Lung microvascular endothelial cell (primary cell): Measurements from ENCODE around the gene CC2D2B. TPM values are rescaled to one million over a fixed set of nuclear protein-coding genes. Genes with fewer than 3 reads are reported as not detected.
"Not testable (repeated sequence)": the region's sequence is repeated elsewhere in the genome, so short reads cannot be mapped to it uniquely, and the experiment has no call there.

Experiments used
- DNase-seq, 2 donors: peaks; one replicate each; pipeline versions ENCODE4 v3.0.0 to v3.0.0-alpha.2; 2010; ENCODE audit warnings: low read depth in 2 of 2
- total RNA-seq: library from RNA; depleted of rRNA; stranded (reverse); fragments of >200 nt; gene quantifications from 2 replicates; pipeline ENCODE4 v1.2.1, GENCODE V29; 2014

The CC2D2B gene
- total RNA-seq, 1 donor from 2014 or later: not detected

DNA sequence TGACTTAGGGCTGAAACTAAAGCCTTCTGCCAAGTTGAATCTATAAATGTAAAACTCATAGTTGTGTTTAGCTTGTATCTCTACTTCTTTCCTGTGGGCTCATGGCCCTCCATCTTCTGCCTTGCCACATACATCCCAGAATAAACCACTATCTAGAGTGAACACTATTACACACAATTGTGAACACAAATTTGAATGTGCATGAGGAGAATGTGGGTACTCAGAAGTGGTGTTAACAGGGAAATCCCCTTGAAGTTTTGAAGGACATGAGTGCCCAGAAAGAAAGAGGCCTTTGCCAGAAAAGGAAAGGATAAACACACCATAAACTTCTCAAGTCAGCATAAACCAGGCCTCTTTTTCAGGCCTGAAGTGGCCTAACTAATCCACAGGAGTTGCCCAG, 115.4 kb downstream of the CC2D2B start:
- no peak for DNase-seq

DNA sequence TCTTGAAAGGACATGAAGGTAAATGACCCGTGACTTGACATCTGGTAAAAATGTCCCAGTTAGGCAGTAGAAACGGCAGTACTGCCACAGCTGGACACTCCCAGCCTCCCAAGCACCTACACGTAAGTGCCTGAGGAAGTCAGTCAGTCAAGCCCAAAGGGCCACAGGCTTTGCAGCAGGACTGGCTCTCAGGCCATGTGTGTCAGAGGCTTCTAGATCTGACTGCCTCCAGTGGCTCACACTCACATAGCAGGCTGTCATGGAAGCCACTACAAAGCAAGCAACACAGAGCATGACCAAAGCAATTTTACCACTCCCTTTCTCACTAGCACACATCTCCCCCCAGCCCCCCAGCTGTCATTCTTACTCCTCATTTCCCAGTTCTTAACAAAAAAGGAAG, 117.8 kb downstream of the CC2D2B start:
- peak in 1 of 2 donors; percentile 42 for DNase-seq

DNA sequence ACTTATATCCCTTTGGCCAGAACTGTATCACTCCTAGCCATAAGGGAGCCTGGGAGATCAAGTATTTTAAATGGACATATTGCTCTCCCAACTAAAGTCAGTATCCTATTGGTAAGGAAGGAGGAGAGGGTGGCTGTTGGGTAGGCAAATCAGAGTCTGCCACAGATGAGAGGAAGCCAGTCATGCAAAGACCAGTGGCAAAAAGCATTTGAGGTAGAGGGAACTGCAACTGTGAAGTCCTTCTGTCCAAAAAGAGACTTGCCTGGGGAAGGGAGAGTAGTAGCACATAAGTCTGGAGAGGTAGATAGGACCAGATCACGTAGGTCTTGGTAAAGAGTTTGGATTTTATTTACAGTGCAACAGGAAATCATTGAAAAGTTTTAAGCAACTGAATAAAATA, 126.8 kb downstream of the CC2D2B start:
- no peak for DNase-seq

DNA sequence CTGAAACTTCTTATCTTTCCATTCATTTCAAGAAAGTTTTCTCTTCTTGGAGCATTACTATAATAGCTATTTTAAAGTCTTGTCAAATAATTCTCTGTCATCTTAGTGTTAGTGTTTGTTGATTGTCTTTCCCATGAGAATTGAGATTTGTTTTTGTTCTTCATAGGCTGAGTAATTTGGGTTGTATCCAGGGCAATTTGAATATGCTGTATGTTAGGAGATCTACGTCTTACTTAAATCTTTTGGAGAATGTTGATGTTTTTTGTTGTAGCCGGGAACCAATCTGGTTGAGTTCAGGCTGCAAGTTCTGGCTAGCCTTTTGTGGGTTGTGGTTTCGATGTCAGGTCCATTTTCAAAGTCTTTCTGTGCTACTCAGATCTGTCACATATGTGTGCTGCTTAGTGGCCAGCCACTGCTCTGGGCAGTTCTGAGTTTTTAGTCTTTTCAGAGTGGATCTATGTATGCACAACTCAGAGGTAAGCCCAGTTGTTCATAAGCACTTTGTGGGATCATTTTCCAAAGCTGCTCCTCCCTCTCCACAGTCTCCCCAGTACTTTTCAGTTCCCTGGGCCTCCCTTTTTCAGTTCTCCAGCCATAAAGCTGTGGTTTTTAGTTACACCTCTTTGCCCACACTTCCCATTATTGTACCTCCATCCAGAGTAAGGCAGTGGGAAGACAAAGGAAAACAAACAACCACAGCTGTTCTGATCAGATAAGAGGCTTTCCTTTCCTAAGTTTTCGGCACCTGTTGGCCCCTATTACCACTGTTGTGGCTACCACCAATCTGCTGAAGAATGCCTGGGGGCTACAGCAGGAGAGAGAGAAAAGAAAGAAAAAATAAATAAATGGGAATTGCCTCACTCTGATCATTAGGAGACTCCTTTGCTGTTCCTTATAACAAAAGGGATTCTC, 131.0 kb downstream of the CC2D2B start:
- DNase-seq: peak; percentile 28 to 81

DNA sequence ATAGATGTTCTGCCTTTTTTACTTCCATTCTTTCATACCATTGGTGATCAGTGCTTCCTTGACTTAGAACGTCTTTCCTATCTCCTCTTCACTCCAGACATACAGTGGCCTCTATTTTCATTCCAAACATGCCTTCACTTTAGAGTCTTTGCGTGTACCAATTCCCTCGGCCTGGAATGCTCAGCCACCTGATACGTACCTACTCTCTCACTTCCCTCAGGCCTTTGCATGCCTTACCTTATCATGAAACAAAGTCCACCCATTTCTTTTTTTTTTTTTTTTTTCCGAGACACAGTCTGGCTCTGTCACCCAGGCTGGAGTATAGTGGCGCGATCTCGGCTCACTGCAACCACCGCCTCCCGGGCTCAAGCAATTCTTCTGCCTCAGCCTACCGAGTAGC, 133.4 kb downstream of the CC2D2B start:
- DNase-seq: no peak

DNA sequence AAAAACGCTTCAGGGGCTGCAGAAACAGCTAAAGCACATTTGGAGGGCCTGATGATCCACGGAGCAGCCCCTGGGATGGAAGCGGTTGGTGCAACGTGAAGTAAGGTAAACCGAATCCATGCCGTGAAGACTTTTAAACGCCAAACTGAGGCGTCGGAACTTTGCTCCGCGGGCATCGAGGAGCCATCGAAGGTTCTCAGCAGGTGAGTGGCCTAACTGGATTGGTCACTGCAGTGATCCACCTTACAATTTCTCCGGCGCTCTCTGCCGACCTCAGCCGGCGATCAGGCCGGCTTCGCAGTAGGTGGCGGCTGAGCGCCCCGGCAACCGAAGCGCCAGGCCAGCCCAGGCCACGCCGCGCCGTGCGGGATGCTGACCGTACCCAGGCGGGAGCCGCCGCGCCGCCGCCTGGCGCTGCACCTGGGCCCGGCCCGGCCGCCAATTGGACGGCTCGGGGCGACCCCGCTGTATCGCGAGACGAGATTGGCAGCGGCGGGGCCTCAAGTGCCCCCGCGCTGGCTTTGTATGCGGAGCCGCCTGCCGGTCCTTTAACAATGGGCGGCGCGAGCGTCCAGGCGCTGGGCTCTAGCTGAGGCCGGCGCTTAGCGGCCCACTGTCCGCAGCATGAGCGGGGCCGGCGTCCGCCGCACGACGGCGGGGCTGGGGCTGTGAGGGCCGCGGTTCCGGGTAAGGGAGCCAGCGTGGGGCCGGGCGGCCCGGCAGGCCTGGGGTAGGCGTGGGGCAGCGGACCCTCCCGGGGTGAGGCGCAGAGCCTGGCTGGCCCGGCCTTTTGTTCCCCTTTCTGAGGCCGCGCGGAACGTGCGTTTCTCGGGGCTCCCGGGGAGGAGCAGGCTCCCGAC, 135.5 kb downstream of the CC2D2B start, which contains the start of gene CCNJ:
CCNJ (plus strand) TSS at position 551 of the 860 bp plus-strand sequence. CDS start 811 bp downstream, outside the sequence.
- peak; percentile 93 to 96 for DNase-seq

DNA sequence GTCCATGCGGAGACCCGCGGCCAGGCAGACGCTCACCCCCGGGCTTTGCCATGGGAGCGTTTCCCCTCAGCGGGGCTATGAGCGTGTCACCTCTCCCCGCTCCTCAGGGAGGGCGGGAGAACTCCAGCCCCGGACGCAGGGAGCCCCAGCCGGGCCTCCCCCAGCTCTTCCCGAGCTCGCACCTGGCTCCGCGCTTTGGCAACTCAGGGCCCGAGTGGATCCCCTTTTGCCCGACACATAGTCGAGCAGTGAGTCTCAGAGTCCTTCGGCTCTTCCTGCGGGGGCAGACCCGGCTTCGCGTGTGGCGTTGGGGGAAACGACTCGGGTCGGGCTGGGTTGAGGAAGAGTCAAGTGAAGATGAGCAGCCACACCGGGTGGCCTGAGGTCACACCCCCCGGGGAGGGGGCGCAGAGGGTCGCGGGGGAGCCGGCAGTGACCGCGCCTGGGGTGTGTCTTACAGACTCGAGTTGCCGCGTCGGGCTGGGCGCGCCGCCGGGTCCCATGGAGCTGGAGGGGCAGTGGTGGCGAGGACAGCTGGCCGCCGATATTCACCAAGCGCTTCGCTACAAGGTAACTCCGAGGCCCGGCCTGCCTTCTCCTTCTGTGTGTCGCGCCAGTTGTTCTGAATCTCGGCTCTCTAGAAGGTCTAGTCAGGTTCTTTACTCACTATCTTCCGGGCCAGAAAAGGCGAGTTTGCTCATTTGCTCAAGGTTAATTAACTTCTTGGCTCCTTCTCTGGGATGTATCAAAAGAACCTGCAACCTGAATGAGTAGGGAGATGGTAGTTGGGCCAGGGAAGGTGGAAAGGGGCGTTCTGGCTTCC, 136.3 kb downstream of the CC2D2B start:
- peak; percentile 53 to 64 for DNase-seq

DNA sequence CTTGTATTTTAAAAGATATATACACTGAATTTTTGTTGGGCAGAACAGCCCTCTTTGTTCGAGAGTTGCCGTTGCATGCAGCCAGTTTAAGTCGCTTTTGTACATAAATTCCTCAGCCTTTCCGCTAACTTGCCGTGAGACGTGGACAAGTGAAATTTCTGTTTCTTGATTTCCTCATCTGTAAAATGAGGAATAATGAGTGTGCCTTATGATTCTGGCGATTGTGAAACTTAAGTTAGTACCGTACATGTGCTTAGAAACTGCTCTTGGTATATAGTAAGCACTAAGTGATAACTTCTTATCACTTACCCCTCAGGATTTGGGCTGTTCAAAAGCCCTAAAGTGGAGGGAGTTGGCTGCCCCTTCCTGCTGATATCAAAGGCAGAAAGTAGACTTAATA, 137.0 kb downstream of the CC2D2B start:
- peak; percentile 18 to 45 for DNase-seq

DNA sequence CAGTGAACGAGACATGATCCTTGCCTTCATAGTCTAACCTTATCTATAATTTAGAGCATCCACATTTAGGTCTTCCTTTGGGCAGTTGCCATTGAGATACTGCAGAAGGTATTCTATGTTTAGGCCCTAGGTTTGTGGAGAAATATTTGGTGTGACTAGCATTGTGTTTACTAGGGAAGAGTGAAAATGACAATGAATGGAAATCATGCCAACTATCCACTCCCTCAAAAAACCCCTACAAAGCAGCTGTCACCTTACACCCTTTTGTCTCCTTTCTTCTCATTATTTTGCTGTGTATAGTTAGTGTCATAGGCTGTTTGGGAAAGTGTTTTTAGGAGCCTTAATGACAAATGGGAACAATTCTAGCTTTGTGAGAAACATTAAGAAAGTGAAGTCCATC, 138.8 kb downstream of the CC2D2B start:
- peak in 1 of 2 donors; percentile 60 for DNase-seq

DNA sequence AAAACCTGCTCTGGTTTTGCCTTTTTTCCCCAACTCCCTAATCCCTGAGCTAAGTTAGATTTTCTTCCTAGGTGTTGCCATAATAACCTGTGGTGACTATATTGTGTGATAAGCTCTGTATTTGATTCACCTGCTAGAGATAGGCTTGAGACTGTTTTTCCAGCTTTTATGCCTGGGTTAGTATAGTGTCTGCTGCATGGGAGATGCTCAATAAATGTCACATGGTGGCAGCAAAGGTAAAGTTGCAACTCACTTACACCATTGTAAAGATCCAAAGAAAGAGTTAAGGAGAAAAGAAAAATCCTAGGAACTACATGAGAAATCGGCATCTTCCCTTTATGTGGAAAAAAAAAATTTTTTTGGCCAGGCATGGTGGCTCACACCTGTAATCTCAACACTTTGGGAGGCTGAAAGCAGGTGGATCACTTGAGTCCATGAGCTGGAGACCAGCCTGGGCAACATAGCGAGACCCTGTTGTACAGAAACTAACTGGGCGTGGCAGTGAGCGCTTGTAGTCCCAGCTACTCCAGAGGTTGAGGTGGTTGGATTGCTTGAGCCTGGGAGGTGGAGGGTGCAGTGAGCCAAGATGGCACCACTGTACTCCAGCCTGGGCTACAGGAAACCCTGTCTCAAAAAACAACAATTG, 139.4 kb downstream of the CC2D2B start:
- peak in 1 of 2 donors; percentile 55 for DNase-seq

DNA sequence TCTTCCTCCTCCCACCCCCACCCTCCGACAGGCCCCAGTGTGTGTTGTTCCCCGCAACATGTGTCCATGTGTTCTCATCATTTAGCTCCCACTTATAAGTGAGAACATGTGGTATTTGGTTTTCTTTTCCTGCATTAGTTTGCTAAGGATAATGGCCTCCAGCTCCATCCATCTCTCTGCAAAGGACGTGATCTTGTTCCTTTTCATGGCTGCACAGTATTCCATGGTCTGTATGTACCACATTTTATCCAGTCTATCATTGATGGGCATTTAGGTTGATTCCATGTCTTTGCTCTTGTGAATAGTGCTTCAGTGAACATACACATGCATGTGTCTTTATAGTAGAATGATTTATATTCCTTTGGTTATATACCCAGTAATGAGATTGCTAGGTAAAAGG, 140.2 kb downstream of the CC2D2B start:
- not testable (repeated sequence) for DNase-seq

DNA sequence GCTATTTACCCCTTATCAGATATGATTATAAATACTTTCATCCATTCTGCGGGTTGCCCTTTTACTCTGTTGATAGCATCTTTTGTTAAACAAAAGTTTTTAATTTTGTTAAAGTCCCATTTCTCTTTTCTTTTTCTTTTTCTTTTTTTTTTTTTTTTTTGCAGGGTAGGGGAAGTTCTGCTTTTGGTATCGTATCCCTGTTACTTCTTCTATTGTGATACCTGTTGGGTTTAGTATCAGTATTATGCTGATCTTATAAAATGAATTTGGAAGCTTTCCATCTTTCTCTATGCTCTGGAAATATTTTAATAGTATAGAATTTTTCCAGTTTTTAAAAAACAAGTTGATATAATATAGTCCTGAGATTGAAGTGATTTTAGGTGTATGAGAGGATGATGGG, 141.6 kb downstream of the CC2D2B start:
- DNase-seq: no peak

DNA sequence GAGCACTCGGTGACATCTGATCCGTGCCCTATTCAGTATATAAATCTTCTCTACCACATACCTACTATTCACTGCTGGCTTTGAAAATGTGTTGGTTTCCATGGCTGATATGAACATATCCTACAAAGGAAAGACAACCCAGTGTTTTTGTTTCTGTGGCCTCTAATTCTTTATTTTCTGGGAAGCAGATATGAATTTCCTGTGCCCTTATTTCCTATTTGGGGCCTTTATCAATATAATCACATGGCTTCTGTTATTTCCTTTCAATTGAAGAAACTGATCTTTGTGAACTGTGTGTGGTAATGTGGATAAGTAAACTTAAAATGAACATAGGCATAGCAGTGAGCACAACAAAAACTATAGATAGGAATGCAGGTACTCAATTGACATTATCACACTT, 146.2 kb downstream of the CC2D2B start:
- DNase-seq: peak; percentile 58 to 94

DNA sequence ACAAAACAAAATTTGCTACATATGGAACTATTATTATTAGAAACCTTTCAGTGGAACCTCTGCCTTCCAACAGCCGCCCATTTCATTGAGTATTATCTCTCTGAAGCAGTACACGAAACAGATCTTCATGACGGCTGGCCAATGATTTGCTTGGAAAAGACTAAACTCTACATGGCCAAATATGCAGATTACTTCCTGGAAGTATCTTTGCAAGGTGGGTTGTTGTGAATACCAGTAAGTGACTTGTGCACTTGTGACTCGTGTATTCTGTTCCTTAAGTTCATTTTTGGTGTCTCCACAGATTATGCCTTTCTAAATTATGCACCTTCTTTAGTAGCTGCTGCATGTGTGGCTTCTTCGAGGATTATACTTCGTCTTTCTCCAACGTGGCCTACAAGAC, 149.0 kb downstream of the CC2D2B start:
- DNase-seq: no peak

DNA sequence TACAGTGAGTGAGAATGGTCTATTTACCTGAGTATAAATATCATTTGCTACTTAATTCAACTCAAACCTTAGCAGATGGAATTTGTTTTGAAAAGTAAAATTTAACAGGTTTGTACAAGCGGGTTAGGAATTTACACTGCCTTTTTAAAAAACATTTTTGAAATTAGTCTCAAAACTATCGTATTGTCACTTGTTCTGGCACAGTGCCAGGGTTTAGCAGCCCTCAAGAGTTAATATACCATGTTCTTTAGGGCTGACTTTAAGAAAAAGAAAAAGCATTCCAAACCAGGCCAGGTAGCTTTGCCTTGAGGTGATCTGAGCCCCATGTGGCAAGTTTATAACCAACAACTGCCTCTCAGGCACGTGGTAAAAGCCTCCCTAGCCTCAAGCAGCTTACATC, 153.5 kb downstream of the CC2D2B start:
- no peak for DNase-seq

DNA sequence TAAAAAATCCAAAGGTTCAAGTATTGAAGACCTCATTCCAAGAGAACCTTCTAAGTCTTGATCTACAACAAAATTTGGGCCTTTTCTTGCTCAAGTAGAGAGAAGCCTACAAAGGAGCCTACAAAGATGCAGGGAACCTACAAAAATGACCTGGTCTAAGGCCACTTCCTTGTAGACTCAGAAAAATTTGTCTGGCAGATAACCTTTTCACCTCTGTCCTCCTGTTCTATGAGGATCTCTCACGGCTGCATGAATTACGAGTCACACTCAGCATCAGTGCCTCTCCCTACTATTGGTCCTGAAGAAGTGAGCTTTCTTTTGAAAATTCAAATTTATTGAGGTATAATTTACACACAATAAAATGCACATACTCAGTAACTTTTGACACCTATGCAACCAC, 164.9 kb downstream of the CC2D2B start:
- DNase-seq: peak; percentile 14 to 22

DNA sequence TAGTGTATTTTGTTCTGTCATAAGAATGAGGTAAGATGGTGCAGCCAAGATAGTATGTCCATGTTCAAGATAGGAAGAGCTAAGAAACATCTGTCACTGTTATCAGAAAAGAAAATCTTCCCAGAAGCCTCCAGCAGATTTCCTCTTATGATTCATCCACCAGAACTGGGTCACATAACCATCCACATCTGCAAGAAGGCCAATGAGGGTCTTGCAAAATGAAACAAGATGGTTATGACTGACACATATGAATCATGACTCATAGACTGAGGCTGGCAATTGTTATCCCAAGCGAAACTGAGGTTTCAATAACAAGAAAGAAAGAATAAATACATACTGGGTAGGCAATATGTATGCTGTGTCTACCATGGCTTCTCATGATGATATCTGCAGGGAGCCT, 165.9 kb downstream of the CC2D2B start:
- peak in 1 of 2 donors; percentile 86 for DNase-seq

DNA sequence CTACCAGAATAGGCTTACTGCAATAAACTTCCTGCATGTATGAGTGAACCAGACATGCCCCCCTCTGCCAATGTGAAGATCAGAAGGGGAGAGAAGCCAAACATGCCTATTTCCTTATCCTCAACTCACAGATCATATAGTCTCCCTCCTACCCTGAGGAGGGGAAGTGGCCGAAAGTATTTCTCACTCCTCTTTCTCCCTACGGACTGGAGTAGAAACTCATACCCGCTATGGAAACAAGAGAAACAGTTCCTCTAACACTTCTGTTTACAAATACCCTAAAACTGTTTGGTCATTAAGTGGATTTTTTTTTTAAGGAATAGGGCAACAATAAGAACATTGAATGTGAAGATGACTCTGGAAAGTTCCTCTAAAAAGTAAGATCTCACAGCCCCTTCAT, 167.0 kb downstream of the CC2D2B start:
- DNase-seq: no peak

DNA sequence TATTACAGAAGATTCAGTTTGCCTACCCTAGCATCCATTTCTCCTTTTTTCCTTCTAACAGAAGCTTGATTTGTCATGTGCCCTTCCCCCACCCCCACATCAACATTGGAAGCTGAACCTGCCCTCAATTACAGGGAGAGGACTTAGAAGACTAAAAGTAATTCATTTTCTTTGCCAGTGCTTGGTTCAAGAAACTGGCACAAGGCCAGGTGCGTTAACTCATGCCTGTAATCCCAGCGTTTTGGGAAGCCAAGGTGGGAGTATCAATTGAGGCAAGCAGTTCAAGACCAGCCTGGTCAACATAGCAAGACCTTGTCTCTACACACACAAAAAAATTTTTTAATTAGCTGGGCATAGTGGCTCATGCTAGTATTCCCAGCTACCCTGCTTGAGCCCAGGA, 168.2 kb downstream of the CC2D2B start:
- no peak for DNase-seq

DNA sequence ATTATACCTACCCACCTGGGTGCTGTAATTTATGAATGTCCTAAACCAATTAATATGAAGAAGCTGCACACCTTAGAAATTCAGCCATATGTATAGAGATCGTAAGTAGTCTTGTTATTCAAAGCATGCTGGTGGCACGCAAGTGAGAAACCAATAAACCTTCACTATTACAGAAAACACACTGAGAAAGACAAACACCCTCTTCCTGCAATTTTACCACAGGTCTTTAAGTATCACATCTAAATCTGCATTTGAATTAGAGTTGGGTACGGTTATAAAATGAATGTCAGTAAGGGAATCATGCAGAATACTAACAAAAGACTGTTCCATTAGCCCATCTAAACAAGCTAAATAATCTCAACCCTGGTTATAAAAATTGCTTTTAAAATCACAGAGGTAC, 169.4 kb downstream of the CC2D2B start:
- no peak for DNase-seq

DNA sequence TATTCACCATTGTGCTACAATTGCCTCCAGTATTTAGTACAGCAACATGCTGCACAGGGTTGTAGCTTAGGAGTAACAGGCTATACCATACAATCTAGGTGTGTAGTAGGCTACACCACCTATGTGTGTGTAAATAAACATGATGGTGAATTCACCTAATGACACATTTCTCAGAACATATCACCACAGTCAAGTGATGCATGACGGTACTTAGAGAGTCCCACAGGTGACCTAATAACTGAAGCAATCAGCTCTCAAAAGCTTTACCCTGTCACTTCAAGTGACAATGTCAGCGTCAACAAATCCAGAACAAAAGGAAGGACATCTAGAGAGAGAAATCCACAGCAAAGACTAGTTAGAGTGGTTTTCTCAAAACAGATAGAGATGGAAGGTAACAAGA, 174.4 kb downstream of the CC2D2B start:
- DNase-seq: no peak
